ENCODE results near the gene ANKRD63.

ANKRD63 gene

GRCh38 chr15:40257656-40258450 is 25.0 kb downstream of the ANKRD63 start:
- no peak for DNase-seq (ENCODE audit: low read depth)

GRCh38 chr15:40256638-40257235 is 26.1 kb downstream of the ANKRD63 start:
- DNase-seq (ENCODE audit: low read depth): no peak

- no peak for DNase-seq (ENCODE audit: low read depth)
Measured at GRCh38 chr15:40255033-40255432, 27.8 kb downstream of the ANKRD63 start.

DNA sequence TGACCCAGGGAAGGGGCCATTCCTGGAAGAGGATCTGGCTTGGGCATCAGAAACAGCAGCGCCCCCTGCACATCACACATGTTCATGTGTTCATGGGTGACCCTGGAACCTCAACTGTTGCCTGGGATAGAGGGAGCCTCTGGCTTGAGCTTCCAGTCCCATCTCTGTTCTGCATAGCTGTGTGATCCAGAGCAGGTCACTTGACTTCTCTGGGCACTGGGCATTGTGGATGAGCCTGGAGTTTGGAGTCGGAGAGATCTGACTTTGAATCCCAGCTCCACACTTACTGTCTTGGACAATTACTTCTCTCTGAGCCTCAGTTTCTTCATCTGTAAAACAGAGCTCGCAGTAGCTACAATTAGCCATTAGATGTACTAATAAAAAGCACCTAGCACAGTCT is 28.4 kb downstream of the ANKRD63 start:
- DNase-seq (ENCODE audit: low read depth): no peak

GRCh38 chr15:40253167-40253790 is 29.6 kb downstream of the ANKRD63 start:
- no peak for DNase-seq (ENCODE audit: low read depth)

DNA sequence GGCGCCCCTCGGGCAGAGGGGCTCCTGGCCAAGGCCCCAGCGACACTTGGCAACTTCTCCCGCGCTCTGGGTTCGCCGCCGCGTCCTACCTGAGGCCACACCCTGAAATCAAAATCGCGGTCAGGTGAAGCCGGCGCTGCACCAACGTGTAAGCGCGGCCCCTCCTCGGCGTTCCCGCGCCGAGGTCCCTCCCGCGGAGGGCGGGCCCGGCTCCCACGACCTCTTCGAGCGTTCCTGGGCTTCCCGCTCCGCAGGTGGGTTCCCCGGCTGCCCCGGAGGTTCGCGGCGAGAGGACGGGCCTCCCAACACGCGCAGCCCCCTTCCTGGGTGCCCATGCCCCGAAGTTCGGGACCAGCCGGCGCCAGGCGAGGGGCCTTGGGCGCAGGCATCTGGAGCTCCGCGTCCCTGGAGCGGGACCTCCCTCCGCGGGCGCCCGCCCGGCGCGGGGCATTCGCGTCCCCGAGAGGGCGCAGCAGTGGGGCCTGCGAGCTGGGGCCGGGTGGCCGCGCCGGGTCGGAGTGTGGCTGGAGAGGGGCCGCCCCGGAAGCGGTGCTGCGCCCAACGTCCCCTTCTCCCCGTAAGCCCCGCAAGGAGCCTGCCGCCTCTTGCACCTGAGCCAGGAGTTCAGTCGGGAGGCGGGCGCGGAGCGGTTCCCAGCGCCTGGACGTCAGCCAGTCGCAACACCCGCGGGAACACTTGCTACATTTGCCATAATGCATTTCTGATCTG is 30.3 kb downstream of the ANKRD63 start:
- DNase-seq (ENCODE audit: low read depth): no peak

DNA sequence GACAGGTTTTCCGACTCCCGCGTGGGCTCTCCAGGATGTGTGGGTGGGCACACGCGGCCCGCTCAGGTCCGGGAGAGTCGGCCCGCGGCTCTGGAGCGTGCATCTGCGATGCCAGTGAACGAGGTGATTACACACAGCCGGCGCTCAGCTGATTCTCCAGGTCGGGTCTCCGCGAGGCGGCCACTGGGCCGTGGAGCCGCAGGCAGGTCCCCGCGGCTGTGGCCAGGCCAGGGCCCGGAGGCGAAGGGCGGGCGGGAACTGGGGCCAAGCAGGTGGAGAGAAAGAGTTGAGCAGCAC is 30.8 kb downstream of the ANKRD63 start:
- DNase-seq (ENCODE audit: low read depth): no peak

GRCh38 chr15:40251486-40252140 is 31.3 kb downstream of the ANKRD63 start:
- no peak for DNase-seq (ENCODE audit: low read depth)

- DNase-seq (ENCODE audit: low read depth): no peak
Measured at GRCh38 chr15:40250771-40251483, 31.9 kb downstream of the ANKRD63 start.

GRCh38 chr15:40250304-40250656 is 32.6 kb downstream of the ANKRD63 start:
- DNase-seq (ENCODE audit: low read depth): no peak

- DNase-seq (ENCODE audit: low read depth): no peak
Measured at GRCh38 chr15:40249477-40250303, 33.2 kb downstream of the ANKRD63 start.

- DNase-seq (ENCODE audit: low read depth): no peak
Measured at GRCh38 chr15:40248006-40248783, 34.7 kb downstream of the ANKRD63 start.

GRCh38 chr15:40247406-40247971 is 35.4 kb downstream of the ANKRD63 start:
- DNase-seq (ENCODE audit: low read depth): no peak

DNA sequence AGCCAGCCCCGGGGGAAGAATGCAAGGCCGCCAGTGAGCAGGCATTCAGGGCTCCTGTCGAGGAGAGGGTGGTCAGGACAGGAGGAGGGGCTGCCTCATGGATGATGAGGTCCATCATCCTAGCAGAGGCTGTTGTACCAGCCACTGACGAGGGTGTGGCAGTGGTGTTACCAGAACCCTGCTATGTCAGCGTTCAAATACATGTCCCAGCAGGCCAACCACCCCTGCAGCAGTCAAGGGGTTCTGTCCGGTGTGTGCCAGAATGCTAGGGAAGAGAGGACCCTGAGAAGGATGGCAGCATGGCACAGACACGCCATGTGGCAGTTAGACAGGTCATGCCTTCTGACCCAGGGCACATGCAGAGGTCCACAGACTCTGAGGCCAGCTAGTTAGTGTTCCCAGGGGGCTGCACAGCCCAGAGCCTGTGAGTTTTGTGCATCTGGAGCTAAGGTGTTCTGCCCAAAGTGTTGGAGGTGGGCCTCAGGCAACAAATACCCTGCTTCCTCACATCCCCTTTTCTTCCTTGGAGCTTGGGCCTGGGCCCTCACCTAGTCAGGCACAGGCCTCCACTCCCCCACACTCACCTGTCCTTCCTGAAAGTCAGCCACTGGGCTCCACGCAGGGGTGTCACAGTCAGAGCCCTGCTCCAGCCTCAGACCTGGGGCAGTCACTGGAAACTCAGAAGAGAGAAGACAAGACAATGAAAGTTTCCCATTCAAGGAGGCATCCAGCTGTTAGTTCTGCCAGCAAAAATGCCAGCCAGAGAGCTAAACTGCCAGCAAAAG is 36.2 kb downstream of the ANKRD63 start:
- no peak for DNase-seq (ENCODE audit: low read depth)

GRCh38 chr15:40245666-40246450 is 37.0 kb downstream of the ANKRD63 start:
- DNase-seq (ENCODE audit: low read depth): no peak

DNA sequence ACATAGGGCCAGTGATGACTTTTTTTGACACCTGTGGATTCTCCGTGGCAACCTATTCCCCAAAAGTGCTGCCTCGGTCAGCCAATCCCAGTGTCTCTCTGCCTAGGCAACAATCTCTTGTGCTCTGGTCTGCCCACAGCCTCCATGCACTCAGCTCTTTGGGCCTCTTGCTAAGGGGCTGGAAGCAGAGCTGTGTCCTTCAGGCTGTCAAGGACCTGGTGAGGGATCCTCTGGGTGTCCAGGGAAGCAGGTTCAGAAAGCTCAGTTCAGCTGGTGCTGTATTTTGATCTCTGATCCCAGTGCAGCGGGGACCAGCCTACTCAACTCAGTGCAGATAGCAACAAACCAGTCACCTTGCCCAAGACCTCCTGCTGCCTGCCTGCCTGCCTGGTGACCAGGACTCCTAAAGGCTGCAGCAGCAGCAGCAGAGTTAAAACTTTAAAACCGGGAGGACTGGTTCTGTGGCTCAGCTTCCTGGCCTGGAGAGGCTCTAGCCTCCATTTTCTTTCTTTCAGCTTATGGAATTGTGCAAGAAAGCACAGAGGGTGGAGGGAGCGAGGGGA is 37.8 kb downstream of the ANKRD63 start:
- no peak for DNase-seq (ENCODE audit: low read depth)

DNA sequence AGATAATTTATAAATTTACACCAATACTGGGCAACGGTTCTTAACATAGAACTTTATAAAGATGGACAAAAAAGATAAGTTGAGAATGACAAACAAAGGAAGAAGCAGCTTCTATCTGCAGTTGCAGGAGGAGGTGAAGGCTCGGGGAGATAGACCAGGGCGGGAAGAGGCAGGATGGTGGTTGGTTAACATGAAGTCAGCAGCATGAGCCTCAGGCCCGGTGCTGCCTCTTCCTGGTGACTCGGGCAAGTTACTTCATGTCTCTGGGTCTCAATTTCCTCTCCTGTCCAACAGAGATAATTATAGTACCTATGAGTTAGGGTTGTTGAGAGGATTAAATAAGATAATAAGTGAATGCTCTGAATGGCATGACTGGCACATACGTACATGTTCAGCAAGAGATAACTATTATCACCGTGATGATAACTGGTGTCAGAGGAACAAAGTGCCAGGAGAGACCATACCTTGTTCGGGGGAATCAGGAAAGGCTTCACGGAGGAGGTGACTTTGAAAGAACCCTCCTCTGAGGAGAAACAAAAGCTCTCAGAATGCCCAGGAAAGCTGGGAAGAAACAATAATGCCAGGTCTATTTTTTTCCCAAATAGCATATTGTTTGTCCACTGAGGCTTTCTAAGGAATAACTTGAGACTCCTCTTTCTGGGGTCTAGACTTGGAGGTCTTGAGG is 39.6 kb downstream of the ANKRD63 start:
- no peak for DNase-seq (ENCODE audit: low read depth)
